Neural progenitor cell (in vitro differentiated cells): ENCODE results near the gene CTLA4. TPM values are rescaled to one million over a fixed set of nuclear protein-coding genes. Genes with fewer than 3 reads are reported as not detected.
A peak's percentile ranks its signal among the peaks of the same experiment; 100 is the strongest.

Experiments
- DNase-seq: peaks from one replicate; pipeline ENCODE4 v3.0.0-alpha.2; 2016; ENCODE audit warnings: low spot score
- H2AFZ ChIP-seq: fragments of 200-600 bp; sonication (generic); replicated peaks from 2 replicates; pipeline ENCODE4 v1.6.1; 2016; ENCODE audit warnings: antibody characterized with exemption
- H3F3A ChIP-seq: fragments of 200-600 bp; sonication (generic); 2 replicates; pipeline ENCODE4 v1.6.1; 2016; ENCODE audit warnings: antibody characterized with exemption, low read depth
- H3K27ac ChIP-seq: fragments of 200-600 bp; sonication (generic); 2 replicates; pipeline ENCODE4 v1.5.1; 2016; ENCODE audit warnings: mild to moderate bottlenecking
- H3K27me3 ChIP-seq: fragments of 200-600 bp; sonication (generic); 2 replicates; pipeline ENCODE4 v1.6.1; 2016; ENCODE audit warnings: mild to moderate bottlenecking, moderate library complexity
- H3K36me3 ChIP-seq: fragments of 200-600 bp; sonication (generic); 2 replicates; pipeline ENCODE4 v1.5.1; 2016
- H3K4me1 ChIP-seq: fragments of 200-600 bp; sonication (generic); 2 replicates; pipeline ENCODE4 v1.6.1; 2016; ENCODE audit warnings: mixed run types
- H3K4me2 ChIP-seq: fragments of 200-600 bp; sonication (generic); 2 replicates; pipeline ENCODE4 v1.6.1; 2016
- H3K4me3 ChIP-seq: fragments of 200-600 bp; sonication (generic); 2 replicates; pipeline ENCODE4 v1.5.1; 2016
- H3K79me2 ChIP-seq: fragments of 200-600 bp; sonication (generic); 2 replicates; pipeline ENCODE4 v1.6.1; 2016; ENCODE audit warnings: low read depth
- H3K9ac ChIP-seq: fragments of 200-600 bp; sonication (generic); 2 replicates; pipeline ENCODE4 v1.6.1; 2016
- H3K9me3 ChIP-seq: fragments of 200-600 bp; sonication (generic); 2 replicates; pipeline ENCODE4 v1.5.1; 2016; ENCODE audit warnings: low read depth
- H4K20me1 ChIP-seq: fragments of 200-600 bp; sonication (generic); 2 replicates; pipeline ENCODE4 v1.6.1; 2016; ENCODE audit warnings: low read depth
- H3K27ac Mint-ChIP-seq: 3 replicates; pipeline ENCODE4 v1.8.0; 2021; ENCODE audit warnings: mixed read lengths
- H3K27me3 Mint-ChIP-seq: 2 replicates; pipeline ENCODE4 v1.8.0; 2022; ENCODE audit warnings: low read depth, mild to moderate bottlenecking, inconsistent platforms, moderate library complexity, mixed read lengths; ENCODE audit not compliant: insufficient read depth
- H3K36me3 Mint-ChIP-seq: 3 replicates; pipeline ENCODE4 v1.8.0; 2021; ENCODE audit warnings: mixed read lengths
- H3K4me1 Mint-ChIP-seq: 3 replicates; pipeline ENCODE4 v1.8.0; 2021; ENCODE audit warnings: mixed read lengths
- H3K4me3 Mint-ChIP-seq: 3 replicates; pipeline ENCODE4 v1.8.0; 2021; ENCODE audit warnings: mild to moderate bottlenecking, moderate library complexity, mixed read lengths
- H3K9me3 Mint-ChIP-seq: 3 replicates; pipeline ENCODE4 v1.8.0; 2020; ENCODE audit warnings: mixed read lengths
- EZH2 ChIP-seq: fragments of 200-600 bp; sonication (generic); IDR thresholded peaks from 2 replicates; pipeline ENCODE4 v1.6.1; 2017; ENCODE audit warnings: antibody characterized with exemption, mild to moderate bottlenecking, moderate library complexity
- EZH2phosphoT487 ChIP-seq: fragments of 200-600 bp; sonication (generic); IDR thresholded peaks from 2 replicates; pipeline ENCODE4 v1.6.1; 2017; ENCODE audit warnings: antibody characterized with exemption
- total RNA-seq: library from RNA; depleted of rRNA; stranded (reverse); fragments of >200 nt; gene quantifications from 2 replicates; pipeline ENCODE4 v1.2.3, GENCODE V29; 2015; ENCODE audit warnings: low replicate concordance
- TF ChIP-seq, protein P1 (sequence below): fragments of 200-600 bp; sonication (generic); IDR thresholded peaks from 2 replicates; pipeline ENCODE4 v1.5.1; 2017; ENCODE audit warnings: antibody characterized with exemption, mild to moderate bottlenecking

The CTLA4 gene
- total RNA-seq, 1 donor from 2014 or later, result not detected

DNA sequence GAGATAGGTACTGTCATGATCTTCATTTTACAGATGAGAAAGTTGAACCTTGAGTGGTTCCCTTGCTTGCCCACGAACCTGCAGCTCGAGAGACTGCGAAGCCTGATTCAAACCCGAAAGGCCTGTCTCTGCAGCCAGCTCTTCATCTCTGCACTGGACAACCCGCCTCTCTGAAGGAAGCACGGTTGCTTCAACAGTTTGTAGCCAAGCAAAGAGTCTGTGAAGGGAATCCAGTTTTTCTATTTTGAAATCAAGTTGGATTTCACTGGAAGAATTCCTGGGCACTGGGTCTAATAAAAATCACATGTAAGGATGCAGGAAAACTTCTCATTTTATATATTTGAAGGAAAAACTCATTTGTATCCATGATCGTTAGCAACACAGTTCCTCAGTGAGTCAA, 47.7 kb downstream of the CTLA4 start:
- H3K27ac Mint-ChIP-seq, result no peak overlapping the region
- Histone ChIP-seq H3K27me3 (no peaks in the 10 kb centered on the region), H3K9me3 (no peaks in the 10 kb centered on the region), H2AFZ (no peak overlapping the region), H3K79me2 (no peaks in the 10 kb centered on the region), H3K9ac (no peak overlapping the region), H3K36me3 (no peaks in the 10 kb centered on the region), H3K4me2 (no peak overlapping the region), H3K4me3 (no peak overlapping the region), H4K20me1 (no peaks in the 10 kb centered on the region), H3K4me1 (peaks cover 10% of the 10 kb centered on the region), H3K27ac (no peak overlapping the region), H3F3A (no peaks in the 10 kb centered on the region)
- H3K4me1 Mint-ChIP-seq, result peaks cover 11% of the 10 kb centered on the region
- H3K9me3 Mint-ChIP-seq, result no peaks in the 10 kb centered on the region
- no peak overlapping the region for H3K4me3 Mint-ChIP-seq
- TF ChIP-seq EZH2phosphoT487 (no peak), EZH2 (no peak)
- TF ChIP-seq, protein P1, sequence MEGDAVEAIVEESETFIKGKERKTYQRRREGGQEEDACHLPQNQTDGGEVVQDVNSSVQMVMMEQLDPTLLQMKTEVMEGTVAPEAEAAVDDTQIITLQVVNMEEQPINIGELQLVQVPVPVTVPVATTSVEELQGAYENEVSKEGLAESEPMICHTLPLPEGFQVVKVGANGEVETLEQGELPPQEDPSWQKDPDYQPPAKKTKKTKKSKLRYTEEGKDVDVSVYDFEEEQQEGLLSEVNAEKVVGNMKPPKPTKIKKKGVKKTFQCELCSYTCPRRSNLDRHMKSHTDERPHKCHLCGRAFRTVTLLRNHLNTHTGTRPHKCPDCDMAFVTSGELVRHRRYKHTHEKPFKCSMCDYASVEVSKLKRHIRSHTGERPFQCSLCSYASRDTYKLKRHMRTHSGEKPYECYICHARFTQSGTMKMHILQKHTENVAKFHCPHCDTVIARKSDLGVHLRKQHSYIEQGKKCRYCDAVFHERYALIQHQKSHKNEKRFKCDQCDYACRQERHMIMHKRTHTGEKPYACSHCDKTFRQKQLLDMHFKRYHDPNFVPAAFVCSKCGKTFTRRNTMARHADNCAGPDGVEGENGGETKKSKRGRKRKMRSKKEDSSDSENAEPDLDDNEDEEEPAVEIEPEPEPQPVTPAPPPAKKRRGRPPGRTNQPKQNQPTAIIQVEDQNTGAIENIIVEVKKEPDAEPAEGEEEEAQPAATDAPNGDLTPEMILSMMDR, result no peak
- DNase-seq, result no peak
- H3K27me3 Mint-ChIP-seq, result peaks cover 2% of the 10 kb centered on the region
- H3K36me3 Mint-ChIP-seq, result no peaks in the 10 kb centered on the region

DNA sequence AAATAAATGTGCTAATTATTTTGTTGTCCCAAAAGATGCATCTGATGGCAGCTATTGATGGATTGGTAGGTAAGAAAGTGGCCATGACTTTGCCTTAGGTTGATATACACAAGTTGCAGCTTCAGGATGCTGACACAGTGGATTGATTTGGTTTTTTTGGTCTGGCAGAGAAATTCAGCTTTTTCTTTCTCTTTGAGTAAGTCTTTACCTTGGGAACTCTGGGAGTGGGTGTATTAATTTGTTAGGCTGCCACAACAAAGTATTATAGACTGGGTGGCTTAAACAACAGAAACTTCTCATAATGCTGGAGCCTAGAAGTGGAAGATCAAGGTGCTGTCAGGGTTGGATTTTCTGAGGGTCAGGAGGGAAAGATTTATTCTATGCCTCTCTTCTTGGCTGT, 49.2 kb downstream of the CTLA4 start:
- Histone ChIP-seq H3K4me3 (no peak overlapping the region), H4K20me1 (no peaks in the 10 kb centered on the region), H3K4me2 (no peak overlapping the region), H3F3A (no peaks in the 10 kb centered on the region), H3K27me3 (no peaks in the 10 kb centered on the region), H3K27ac (no peak overlapping the region), H2AFZ (no peak overlapping the region), H3K36me3 (no peaks in the 10 kb centered on the region), H3K9ac (no peak overlapping the region), H3K9me3 (no peaks in the 10 kb centered on the region), H3K4me1 (peaks cover 10% of the 10 kb centered on the region), H3K79me2 (no peaks in the 10 kb centered on the region)
- peaks cover 11% of the 10 kb centered on the region for H3K4me1 Mint-ChIP-seq
- H3K27me3 Mint-ChIP-seq, result peaks cover 2% of the 10 kb centered on the region
- TF ChIP-seq EZH2phosphoT487 (no peak), EZH2 (no peak)
- TF ChIP-seq, protein P1, result no peak
- no peaks in the 10 kb centered on the region for H3K9me3 Mint-ChIP-seq
- H3K27ac Mint-ChIP-seq, result no peak overlapping the region
- H3K36me3 Mint-ChIP-seq, result no peaks in the 10 kb centered on the region
- no peak overlapping the region for H3K4me3 Mint-ChIP-seq
- no peak for DNase-seq

DNA sequence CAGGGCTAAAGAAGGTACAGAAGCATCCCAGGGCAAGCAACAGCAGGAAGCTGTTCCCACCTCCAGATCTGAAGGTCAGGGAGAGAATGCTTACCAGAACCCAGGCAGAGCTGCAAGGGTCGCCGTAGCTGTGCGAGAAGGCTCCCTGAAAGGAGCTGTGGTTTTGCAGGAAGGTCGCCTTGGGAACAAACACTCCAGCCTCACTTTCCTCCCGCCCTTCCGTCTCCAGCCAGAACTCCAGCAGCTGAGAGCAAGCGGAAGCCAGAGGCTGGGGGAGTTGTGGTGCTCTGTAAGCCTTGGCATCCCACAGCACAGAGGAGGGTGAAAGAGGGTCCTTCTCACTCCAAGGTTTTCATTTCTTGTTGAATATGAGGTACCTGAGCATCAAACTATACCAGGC, 50.7 kb downstream of the CTLA4 start:
- no peaks in the 10 kb centered on the region for H3K9me3 ChIP-seq
- H3K4me1 Mint-ChIP-seq, result peaks cover 11% of the 10 kb centered on the region
- H3K27me3 ChIP-seq, result no peaks in the 10 kb centered on the region
- no peaks in the 10 kb centered on the region for H3K9me3 Mint-ChIP-seq
- no peak overlapping the region for H3K4me3 ChIP-seq
- no peaks in the 10 kb centered on the region for H3K36me3 ChIP-seq
- peak; percentile 21 for DNase-seq
- no peak for TF ChIP-seq EZH2phosphoT487
- TF ChIP-seq, protein P1, result no peak
- no peak for TF ChIP-seq EZH2
- peaks cover 2% of the 10 kb centered on the region for H3K27me3 Mint-ChIP-seq
- peaks cover 10% of the 10 kb centered on the region for H3K4me1 ChIP-seq
- H3F3A ChIP-seq, result no peaks in the 10 kb centered on the region
- no peaks in the 10 kb centered on the region for H3K36me3 Mint-ChIP-seq
- no peaks in the 10 kb centered on the region for H3K79me2 ChIP-seq
- no peak overlapping the region for H3K4me3 Mint-ChIP-seq
- no peak overlapping the region for H3K27ac ChIP-seq
- peak overlapping the region; percentile 79 for H2AFZ ChIP-seq
- no peak overlapping the region for H3K4me2 ChIP-seq
- no peak overlapping the region for H3K9ac ChIP-seq
- no peaks in the 10 kb centered on the region for H4K20me1 ChIP-seq
- H3K27ac Mint-ChIP-seq, result no peak overlapping the region
